GM19438 (cell line): ENCODE measurements around the gene FERMT1.
"Not testable (repeated sequence)": the region's sequence is repeated elsewhere in the genome, so short reads cannot be mapped to it uniquely, and the experiment has no call there.

Experiments used
- ATAC-seq: cut with Tn5 transposase; IDR thresholded peaks from one replicate; pipeline ENCODE4 v1.9.1; 2021; ENCODE audit warnings: low read depth; ENCODE audit not compliant: unreplicated experiment

Gene FERMT1

DNA sequence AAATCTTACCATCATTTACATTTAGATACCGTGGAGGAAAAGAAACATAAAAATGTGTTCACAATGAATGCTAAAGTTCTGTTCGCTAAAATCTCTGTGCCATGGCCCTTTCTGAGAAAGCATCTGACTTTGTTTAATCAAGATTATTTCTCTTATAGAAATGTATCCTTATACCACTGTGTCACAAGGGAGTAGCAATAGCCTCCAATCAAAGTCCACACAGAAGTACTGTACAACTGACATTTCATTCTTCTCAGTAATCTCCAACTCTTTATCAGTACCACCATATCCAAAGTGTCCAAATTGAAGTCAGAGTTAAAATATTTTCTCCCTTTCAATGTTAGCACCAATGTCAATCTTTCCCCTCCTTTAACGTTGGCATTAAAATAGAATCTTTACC, 6.1 kb downstream of the FERMT1 start:
- ATAC-seq, result no peak

DNA sequence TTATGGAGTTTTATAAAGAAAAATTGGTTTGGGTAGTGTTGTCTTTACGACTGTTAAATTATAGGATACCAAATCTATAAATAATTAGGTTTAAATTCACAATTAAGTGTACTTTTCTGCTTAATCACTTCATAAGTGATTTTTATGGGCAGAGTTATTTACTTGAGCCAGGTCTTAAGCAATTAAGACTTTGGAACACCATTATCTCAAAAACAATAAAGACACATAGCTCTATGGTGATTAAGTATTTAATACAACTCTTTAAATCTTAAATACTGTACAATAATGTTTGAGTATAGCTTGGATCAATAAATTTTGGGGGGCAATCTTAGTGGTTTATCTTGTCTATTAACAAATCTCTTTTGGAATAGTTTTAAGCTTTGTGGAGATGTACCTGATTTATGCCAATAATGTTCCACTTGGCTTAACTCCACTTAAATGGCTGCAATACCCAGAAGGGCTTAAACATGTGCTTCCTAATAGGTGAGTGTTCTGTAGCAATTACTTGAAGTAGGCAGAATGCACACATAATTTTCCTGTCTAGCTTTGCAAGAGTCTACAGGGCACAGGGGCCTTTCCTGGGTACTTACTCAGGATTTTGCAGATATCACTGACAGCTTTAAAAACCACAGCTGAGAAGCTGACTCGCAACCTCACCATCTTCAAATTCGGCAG, 7.5 kb downstream of the FERMT1 start:
- ATAC-seq, result no peak

DNA sequence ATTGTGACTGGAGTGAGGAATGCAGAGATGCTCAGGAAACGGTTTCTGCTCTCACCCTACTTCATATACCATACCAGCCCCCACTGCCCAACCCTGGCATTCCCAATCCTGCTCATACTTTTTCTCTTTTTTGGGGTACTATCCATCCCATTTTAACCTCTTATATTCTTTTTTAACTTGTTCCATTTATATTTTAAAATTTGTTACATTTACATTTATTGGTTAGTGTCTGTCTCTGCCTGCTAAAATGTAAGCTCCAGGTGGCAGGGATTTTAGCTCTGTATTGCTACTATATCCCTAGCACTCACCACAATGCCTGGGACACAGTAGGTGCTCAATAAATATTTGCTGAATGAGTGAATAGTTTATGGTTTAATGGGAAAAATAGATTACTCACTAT, 8.1 kb downstream of the FERMT1 start:
- ATAC-seq, result no peak

DNA sequence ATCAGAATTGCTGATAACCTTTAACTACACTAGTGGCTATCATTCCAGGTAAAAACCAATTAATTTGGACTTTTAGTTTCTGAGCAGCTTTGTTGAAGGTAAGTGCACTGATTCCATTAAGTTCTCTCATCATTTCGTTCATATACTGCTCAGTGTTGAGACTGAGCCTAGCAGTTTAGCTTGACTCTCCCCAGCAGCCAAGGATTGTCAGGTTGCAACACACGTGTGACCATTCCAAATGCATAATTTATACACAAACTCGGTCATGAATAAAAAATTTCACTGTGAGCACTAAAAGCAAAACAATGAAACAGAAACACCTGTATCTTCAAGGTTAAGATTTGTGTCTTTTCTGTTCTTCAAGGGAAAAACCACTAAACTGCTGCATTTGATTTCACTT, 8.9 kb downstream of the FERMT1 start:
- no peak for ATAC-seq

DNA sequence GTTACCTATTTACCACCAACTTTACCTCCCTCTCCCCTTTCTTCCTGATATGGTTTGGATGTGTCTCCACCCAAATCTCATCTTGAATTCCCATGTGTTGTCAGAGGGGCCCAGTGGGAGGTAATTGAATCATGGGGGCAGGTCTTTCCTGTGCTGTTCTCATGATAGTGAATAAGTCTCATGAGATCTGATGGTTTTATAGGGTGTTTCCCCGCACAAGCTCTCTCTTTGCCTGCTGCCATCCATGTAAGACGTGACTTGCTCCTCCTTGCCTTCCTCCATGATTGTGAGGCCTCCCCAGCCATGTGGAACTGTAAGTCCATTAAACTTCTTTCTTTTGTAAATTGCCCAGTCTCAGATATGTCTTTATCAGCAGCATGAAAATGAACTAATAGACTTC, 9.9 kb downstream of the FERMT1 start:
- ATAC-seq, result not testable (repeated sequence)

DNA sequence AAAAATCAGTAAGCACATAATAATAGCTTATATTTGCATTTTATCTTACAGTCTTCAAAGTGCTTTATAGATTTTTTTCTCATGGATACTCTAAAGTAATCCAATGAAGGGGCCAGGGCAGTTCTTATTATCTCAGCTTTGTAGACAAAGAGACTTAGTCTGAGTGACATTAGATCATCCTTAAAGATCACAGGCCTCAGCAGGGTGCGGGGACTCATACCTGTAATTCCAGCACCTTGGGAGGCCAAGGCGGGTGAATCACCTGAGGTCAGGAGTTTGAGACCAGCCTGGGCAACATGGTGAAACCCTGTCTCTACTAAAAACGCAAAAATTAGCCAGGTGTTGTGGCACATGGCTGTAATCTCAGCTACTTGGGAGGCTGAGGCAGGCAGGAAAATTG, 14.5 kb downstream of the FERMT1 start:
- ATAC-seq, result no peak

DNA sequence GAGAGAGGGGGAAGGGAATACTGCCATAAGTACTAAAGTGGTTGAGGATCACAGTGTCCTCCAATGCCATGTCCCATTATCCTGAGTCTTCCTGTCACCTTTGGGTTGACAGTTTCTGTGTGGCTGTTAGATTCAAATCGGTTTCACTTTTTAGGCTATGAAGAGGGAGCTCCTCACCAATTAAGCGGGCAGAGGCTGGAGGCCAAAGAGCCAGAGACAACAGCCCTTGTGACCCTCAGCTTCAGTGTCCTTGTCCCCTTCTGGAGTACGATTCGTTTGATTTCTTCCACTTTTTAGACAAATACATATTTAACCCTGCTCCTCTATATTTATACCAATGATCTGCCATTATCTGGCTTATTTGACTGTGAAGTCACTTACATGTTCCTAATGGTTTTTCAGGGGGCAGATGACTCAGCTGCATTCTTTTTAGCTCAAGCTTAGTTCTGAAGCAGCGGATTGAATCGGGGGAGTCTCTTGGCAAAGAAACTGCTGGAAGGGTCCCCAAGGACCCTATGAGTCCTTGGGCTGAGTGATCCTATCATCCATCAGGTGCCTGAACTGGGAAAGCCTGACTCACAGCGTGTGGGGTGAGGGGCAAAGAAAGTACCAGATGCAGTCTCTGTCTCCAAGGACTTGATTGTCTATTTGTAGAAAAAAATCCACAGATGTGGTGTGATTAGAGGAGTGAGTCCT, 18.2 kb downstream of the FERMT1 start:
- no peak for ATAC-seq

DNA sequence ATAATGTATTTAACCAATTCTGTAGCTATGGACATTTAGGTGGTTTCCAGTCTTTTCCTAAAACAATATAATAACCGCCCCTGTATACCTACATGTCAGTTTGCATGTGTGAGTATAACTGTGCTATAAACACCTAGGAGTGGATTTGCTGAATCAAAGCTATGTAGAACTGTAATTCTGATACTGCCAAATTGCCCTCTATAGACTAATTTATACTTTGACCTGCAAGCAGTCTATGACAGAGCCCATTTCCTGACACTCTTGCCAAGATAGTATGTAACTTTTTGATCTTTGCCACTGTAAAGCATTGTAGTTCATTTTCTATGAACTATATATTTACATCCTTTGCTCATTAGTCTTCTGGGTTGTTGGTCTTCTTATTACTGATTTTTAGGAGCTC, 19.5 kb downstream of the FERMT1 start:
- ATAC-seq, result no peak

DNA sequence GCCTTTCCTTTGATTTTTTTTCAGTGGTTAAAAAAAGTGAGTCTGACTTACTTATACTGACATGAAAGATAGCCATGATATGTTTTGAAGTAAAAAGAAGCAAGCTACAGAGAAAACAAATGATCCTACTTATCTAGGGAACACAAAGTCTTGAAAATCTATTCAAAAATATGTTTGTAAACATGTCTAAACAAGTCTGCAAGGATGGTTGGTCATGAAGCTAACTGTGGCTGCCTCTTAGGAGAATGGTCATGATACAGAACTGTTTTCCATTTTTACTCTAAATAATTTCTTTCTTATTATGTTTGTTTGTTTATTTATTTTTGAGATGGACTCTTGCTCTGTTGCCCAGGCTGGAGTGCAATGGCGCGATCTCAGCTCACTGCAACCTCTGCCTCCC, 21.5 kb downstream of the FERMT1 start:
- no peak for ATAC-seq

DNA sequence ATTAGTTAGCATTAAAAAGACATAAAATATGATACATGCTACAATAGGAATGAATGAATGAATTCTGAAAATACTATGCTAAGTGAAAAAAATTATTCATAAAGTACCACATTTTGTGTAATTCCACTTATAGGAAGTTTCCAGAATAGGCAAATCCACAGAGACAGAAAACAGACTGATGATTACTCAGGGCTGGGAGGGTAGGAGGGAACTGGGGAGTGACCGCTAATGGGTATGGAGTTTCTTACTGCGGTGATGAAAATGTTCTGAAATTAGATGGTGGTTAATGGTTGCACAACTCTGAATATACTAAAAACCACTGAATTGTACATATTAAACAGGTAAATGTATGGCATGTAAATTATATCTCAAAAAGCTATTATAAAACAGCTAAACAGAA, 22.6 kb downstream of the FERMT1 start:
- ATAC-seq, result no peak

DNA sequence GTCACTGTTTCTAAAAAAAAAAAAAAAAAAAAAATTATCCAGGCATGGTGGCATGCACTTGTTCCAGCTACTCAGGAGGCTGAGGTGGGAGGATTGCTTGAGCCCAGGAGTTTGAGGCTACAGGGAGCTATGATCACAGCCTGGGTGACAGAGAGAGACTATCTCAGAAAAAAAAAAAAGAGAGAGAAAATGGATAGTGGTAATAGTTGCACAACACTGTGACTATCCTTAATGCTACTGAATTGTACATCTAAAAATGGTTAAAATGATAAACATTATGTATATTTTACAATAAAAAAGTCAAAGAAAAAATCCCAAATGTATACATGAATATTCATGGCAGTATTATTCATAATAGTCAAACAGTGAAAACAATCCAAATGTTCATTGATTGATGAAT, 23.0 kb downstream of the FERMT1 start:
- no peak for ATAC-seq

DNA sequence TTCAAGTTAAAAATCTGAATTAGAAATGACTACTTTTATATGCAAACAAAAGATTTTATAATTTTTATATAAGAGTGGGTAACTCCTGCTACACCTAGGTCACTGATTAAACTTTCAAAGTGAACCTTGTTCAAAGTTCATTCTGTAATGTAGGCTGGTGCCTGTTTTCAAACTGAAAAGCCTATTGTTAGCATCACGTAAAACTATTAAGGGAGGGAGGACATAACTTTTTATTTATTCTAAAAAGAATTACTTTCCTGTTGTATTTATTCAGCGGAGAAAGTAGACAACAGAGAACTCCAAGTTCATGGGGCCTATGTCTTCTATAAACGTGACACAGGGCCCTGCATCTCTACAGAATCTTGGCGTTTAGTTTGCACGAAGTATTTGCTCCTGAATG, 27.4 kb downstream of the FERMT1 start:
- no peak for ATAC-seq

DNA sequence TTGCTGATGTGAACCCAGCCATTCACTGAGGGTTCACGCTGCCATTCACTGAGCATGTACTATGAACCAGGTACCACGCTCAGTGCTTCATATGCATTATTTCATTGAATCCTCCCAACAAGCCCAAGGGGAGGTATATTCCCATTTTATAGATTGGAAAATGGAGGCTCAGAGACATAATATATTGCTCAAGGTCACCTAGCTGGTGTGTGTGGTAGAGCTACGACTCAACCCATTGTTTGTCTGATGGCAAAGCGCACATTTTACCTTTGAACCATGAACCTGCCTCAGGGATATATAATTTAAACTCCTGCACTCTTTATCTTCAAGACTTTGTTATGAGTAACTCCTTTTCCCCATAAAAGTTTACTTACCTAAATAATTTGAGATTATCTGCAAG, 28.3 kb downstream of the FERMT1 start:
- no peak for ATAC-seq

DNA sequence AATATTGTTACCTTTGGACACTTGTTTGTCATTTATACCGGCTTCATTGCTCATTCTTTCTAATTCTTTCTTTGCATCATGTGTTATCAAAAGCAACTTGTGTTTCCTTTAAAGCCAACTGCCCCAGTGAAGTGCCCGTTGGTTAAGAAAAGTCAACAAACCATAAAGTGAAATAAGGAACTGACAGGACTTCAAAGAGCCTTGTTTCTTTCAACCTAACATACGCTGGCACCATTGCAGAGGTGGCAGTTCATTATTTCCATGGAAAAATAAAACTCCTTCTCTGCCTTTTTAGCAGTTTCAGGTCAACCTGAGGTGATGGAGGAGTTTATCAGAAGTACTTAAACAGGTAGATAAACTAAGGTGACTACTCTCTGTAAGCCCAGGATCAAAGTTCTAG, 28.8 kb downstream of the FERMT1 start:
- no peak for ATAC-seq

DNA sequence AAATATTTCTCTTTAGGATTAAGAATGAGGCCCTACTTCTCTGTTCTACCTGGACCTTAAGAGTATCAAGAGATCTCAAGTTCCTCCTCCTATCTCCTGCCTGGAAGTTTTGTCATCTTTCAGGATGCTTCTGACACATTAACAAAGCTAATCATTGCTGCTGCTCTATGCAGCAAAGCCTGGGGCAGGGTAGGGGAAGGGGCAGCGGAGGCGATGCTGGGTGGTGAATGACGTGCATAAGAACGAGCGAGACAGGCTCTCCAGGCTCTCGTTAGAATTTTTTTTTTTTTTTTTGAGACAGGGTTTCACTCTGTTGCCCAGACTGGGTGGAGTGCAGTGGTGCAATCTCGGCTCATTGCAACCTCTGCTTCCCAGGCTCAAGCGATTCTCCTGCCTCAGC, 31.2 kb downstream of the FERMT1 start:
- no peak for ATAC-seq

DNA sequence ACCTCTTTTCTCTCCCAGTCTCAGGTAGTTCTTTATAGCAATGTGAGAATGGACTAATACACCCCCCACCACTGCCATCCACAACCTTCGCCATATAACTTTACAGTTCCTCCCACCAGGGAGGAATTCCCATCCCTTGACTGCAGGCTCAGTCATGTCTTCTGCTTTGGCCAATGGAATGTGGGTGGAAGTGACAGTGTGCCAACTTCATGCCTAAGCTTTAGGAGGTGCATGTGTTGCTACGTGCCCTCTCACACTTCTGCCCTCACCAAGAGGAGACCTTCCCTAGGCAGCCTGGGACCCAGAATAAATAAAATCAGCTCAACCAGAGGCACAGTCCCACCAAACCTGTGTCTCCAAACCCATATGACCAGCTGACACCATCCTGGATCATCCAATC, 36.0 kb downstream of the FERMT1 start:
- no peak for ATAC-seq

DNA sequence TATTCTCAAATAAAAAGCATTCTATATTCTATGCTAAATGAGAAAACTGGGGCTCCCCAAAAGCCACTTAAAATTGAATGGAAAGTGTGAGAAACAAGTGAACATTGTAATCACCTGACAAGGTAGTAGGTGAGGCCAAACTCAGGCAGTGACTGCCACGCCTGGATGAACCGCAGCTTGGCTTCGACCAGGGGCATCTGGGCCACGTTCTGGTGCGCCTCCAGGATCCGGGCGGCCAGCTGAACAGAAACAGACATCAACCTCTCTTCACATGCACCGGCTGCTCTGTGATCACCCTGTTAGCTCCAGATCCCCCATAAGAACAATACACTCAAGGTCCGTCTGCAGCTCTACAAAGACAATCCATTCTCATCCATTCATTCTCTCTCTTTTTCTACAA, 38.9 kb downstream of the FERMT1 start:
- no peak for ATAC-seq

DNA sequence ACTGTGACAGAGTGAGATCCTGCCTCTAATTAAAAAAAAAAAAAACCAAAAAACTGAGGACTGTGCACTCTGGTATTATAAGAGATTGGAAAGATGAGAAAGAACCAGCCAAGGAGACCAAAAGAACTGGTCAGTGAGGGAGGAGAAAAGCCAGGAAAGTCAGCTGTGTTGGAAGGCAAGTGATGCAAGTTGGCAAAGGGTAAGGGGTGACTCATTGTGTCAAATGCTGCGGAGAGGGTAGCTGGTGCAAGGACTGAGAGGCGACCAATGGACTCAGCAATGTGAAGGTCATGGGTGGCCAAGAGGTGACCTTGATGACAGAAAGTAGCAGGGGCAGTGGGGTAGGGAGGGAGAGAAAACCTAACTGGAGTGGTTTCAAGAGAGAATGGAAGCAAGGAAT, 41.6 kb downstream of the FERMT1 start:
- no peak for ATAC-seq

DNA sequence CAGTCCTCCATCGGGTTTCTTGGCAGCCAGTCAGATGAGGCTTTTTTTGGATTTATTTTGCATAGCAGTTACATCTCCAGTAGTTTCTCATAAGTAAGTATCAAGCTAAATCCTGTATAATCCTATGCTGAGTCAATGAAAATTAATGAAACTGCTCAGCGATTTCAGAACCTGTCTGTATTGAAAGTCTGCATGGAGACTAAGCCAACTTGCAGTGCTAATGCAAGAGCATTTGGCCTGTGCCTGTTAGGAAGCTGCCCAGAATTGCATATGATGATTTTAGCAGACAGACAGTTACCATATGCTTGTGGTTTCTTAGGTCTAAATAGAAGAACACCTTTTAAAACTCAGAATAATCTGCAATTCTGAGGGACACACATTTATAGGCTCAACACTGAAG, 43.8 kb downstream of the FERMT1 start:
- ATAC-seq, result no peak

DNA sequence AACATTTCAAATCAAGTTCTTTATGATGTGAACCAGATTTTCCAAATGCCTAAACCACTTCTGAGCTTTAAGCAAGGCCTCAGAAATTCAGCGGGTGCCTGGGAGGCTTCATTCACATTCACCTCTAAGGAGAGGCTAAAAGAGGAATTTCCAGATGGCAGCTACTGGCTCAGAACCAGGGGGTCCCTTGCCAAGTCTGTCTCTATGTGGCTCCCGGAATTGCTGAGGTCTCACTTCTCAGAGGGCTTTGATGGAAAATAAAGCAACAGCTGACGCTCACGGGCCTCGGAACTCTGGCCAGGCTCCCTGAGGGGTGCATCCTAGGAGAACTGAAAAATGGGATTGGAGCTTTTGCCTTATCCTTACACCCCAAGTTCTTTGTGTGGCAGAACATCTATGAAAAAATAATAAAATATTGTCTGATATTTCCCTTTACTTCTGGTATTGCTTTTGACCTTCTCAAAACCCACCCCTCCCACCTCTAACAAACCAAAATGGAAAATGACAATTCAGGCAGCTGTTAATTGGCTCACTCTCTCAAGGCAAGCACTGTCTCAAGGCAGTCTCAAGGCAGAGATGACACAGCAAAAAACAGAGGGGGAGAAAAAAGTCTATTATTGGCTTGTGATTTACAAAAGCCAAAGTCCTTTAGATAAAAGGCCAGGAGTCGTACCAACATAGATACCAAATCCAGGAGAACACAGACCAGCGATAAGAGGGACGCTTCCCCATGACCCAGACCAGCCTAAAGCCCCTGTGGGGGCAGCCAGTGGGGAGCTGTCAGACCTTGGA, 47.2 kb downstream of the FERMT1 start:
- no peak for ATAC-seq

DNA sequence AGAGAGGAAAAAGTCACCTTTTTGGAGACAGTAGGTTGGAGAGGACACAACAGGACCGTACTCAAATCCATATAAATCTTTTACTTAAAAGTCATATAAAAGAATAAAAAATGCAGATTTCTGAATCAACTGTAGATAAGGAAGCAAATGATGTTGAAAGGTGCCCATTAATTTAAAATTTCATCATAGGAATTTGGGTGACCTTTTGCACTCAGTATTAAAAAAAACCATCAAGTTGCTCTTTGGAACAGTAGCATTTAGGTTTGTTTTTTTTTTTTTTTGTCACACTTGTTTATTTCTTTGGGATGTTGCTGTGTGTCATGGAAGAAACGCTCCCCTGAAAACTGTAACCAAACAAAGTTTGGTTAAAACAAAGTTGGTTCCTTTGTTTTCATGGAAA, 48.0 kb downstream of the FERMT1 start:
- ATAC-seq, result no peak

DNA sequence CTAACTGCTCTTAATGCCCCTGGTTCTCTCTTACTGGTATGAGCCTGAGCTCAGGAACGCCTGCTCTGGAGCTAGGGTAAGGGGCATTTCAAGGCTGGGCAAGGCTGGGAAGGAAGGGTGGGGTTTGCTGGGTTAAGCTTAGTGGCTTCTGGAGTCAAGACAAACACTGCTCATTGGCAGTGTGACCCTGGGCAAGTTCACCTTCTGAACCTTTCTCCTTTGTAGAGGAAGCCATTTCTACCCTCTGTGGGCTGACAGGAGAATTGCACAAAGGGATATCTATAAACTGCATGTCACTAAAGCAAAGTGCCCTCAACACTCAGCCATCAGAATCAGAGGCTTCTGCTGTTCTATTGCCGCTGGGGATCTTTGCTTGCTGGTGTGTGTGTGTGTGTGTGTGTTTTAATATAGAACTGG, 48.7 kb downstream of the FERMT1 start:
- ATAC-seq, result no peak
